DOHH2 (cell line): ENCODE measurements around the gene SLC48A1.

Experiments used
- H3F3A ChIP-seq: fragments of 200-600 bp; sonication (generic), shearing (Covaris generic); 2 replicates; pipeline ENCODE4 v1.6.0; 2016; ENCODE audit warnings: antibody characterized with exemption, mild to moderate bottlenecking; ENCODE audit not compliant: control insufficient read depth, insufficient read depth
- H3K27ac ChIP-seq: fragments of 200-600 bp; sonication (generic); 2 replicates; pipeline ENCODE4 v1.5.1; 2014; ENCODE audit warnings: low read depth, mild to moderate bottlenecking, low read length, moderate library complexity
- H3K27me3 ChIP-seq: fragments of 200-600 bp; sonication (generic); 2 replicates; pipeline ENCODE4 v1.6.1; 2014; ENCODE audit warnings: mild to moderate bottlenecking, low read length, mixed read lengths; ENCODE audit not compliant: control insufficient read depth
- H3K36me3 ChIP-seq: fragments of 200-600 bp; sonication (generic); 2 replicates; pipeline ENCODE4 v1.6.1; 2014; ENCODE audit warnings: mild to moderate bottlenecking, low read length, moderate library complexity, mixed read lengths; ENCODE audit not compliant: control insufficient read depth
- H3K4me1 ChIP-seq: fragments of 200-600 bp; sonication (generic); 2 replicates; pipeline ENCODE4 v1.6.1; 2014; ENCODE audit warnings: mild to moderate bottlenecking, low read length, mixed read lengths; ENCODE audit not compliant: control insufficient read depth
- H3K4me2 ChIP-seq: fragments of 200-600 bp; sonication (generic); 2 replicates; pipeline ENCODE4 v1.6.0; 2014; ENCODE audit warnings: mild to moderate bottlenecking, low read length, moderate library complexity
- H3K4me3 ChIP-seq: fragments of 200-600 bp; sonication (generic); 2 replicates; pipeline ENCODE4 v1.5.1; 2014; ENCODE audit warnings: mild to moderate bottlenecking, low read length, mixed read lengths
- H3K79me2 ChIP-seq: fragments of 200-600 bp; sonication (generic); 2 replicates; pipeline ENCODE4 v1.6.1; 2014; ENCODE audit warnings: mild to moderate bottlenecking, low read length, mixed read lengths; ENCODE audit not compliant: control insufficient read depth
- H3K9me2 ChIP-seq: fragments of 200-600 bp; sonication (generic); replicated peaks from 2 replicates; pipeline ENCODE4 v1.6.1; 2014; ENCODE audit warnings: mild to moderate bottlenecking, low read length, mixed read lengths; ENCODE audit not compliant: control insufficient read depth
- H3K9me3 ChIP-seq: fragments of 200-600 bp; sonication (generic); 2 replicates; pipeline ENCODE4 v1.6.1; 2014; ENCODE audit warnings: antibody characterized with exemption, low read length, mixed read lengths; ENCODE audit not compliant: control insufficient read depth, insufficient read depth
- H4K20me1 ChIP-seq: fragments of 200-600 bp; sonication (generic); 2 replicates; pipeline ENCODE4 v1.6.0; 2014; ENCODE audit warnings: low read depth, mild to moderate bottlenecking, antibody characterized with exemption, low read length, moderate library complexity; ENCODE audit not compliant: control insufficient read depth, insufficient read depth
- EZH2phosphoT487 ChIP-seq: fragments of 200-600 bp; sonication (generic); IDR thresholded peaks from 2 replicates; pipeline ENCODE4 v1.6.1; 2017; ENCODE audit warnings: borderline replicate concordance, mild to moderate bottlenecking, antibody characterized with exemption, low read length, moderate library complexity, mixed read lengths
- TF ChIP-seq, protein P1 (sequence below): fragments of 200-600 bp; sonication (generic); IDR thresholded peaks from one replicate; pipeline ENCODE4 v1.5.1; 2014; ENCODE audit warnings: antibody characterized with exemption, mild to moderate bottlenecking, low read depth, low read length; ENCODE audit not compliant: poor library complexity, severe bottlenecking

The SLC48A1 gene

DNA sequence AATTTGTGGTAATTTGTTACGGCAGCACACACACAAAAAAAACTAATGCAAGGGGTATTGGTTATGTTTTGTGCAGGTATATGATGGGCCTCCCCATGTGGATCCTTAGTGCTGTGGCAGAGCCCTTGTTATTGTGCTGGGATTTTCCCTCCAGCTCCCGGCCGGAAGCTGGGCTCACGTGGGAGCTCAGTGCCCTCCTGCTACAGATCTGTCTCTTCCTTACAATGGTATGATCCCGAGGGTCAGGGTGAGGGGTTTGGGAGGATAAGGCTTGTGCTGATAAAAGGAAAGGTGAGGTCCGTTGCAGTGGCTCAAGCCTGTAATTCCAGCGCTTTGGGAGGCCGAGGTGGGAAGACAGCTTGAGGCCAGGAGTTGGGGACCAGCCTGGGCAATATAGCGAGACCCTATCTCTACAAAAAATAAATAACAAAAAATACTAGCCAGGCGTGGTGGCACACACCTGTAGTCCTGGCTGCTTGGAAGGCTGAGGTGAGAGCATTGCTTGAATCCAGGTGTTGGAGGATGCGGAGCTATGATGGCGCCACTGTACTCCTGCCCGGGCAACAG, 861 bp upstream of the SLC48A1 start:
- Histone ChIP-seq H3K4me3 (no peak overlapping the region), H3F3A (no peaks in the 10 kb centered on the region), H3K27me3 (peaks cover 26% of the 10 kb centered on the region), H4K20me1 (no peaks in the 10 kb centered on the region), H3K9me3 (no peaks in the 10 kb centered on the region), H3K4me2 (peak overlapping the region; percentile 96), H3K9me2 (no peaks in the 10 kb centered on the region), H3K27ac (no peak overlapping the region), H3K4me1 (peaks cover 23% of the 10 kb centered on the region), H3K36me3 (no peaks in the 10 kb centered on the region), H3K79me2 (peaks cover 6% of the 10 kb centered on the region)
- TF ChIP-seq, protein P1, sequence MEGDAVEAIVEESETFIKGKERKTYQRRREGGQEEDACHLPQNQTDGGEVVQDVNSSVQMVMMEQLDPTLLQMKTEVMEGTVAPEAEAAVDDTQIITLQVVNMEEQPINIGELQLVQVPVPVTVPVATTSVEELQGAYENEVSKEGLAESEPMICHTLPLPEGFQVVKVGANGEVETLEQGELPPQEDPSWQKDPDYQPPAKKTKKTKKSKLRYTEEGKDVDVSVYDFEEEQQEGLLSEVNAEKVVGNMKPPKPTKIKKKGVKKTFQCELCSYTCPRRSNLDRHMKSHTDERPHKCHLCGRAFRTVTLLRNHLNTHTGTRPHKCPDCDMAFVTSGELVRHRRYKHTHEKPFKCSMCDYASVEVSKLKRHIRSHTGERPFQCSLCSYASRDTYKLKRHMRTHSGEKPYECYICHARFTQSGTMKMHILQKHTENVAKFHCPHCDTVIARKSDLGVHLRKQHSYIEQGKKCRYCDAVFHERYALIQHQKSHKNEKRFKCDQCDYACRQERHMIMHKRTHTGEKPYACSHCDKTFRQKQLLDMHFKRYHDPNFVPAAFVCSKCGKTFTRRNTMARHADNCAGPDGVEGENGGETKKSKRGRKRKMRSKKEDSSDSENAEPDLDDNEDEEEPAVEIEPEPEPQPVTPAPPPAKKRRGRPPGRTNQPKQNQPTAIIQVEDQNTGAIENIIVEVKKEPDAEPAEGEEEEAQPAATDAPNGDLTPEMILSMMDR, result no peak
- TF ChIP-seq EZH2phosphoT487, result no peak

DNA sequence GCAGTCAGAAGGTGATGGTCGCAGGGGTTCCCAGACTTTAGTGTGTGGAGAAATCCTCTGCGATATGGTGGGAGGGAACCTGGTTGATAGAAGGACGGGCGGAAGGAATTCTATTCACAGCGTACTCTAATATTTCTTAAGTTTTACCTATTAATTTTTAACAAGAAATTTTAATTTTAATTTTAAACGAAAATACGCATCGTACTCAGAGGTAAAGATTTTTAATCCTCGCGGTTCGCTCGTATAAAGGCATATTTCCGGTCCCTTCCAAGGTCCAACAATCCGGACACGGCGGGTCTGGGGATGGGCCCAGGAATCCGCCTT, 338 bp upstream of the SLC48A1 start:
- Histone ChIP-seq H3K27ac (no peak overlapping the region), H3K27me3 (peaks cover 26% of the 10 kb centered on the region), H3K36me3 (no peaks in the 10 kb centered on the region)

DNA sequence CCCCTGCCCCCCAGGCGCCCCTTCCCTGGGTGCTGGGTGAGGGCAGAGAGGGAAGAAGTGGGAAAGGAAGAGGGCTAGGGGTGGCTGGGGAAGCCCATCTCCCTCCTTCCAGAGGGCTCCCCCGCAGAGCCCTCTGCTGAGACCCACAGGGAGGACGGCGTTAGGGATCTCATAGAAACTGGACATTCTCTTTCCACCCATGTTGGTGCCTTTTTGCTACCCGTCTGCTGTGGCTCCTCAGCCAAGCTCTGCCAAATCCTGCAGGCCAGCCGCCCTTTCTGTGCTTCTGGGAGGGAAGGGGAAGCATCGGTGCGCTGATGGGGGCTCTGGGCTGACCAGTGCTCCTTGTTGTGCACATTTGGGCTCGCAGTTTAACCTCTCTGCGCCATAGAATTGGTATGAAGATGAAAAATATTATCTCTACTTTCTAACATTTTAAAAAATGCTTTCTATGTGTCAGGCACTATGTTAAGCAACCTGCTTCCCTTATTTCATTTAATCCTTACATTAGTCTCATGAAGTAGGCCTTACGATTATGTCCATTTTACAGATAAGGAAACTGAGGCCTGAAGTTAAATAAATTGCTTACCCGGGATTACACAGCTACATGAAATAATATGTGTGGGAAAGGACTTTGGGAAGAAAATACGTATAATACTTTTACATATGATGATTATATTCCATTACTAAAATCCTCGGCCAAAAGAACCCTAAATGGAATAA, 981 bp downstream of the SLC48A1 start:
- TF ChIP-seq, protein P1, result no peak
- TF ChIP-seq EZH2phosphoT487, result no peak
- peaks cover 34% of the 10 kb centered on the region for H3K4me1 ChIP-seq
- H3K79me2 ChIP-seq, result peaks cover 6% of the 10 kb centered on the region
- peak overlapping the region; percentile 96 for H3K4me2 ChIP-seq
- H3K9me2 ChIP-seq, result no peaks in the 10 kb centered on the region
- H3K36me3 ChIP-seq, result no peaks in the 10 kb centered on the region
- H3K27ac ChIP-seq, result no peak overlapping the region
- no peaks in the 10 kb centered on the region for H3F3A ChIP-seq
- H4K20me1 ChIP-seq, result no peaks in the 10 kb centered on the region
- H3K9me3 ChIP-seq, result no peaks in the 10 kb centered on the region
- H3K27me3 ChIP-seq, result peaks cover 16% of the 10 kb centered on the region
- peak overlapping the region; percentile 92 for H3K4me3 ChIP-seq

More for the DNA sequence above, 338 bp upstream of the SLC48A1 start:
- peak overlapping the region; percentile 92 for H3K4me3 ChIP-seq
- H3K4me2 ChIP-seq, result peak overlapping the region; percentile 96
- TF ChIP-seq EZH2phosphoT487, result no peak
- TF ChIP-seq, protein P1, result no peak
- H3F3A ChIP-seq, result no peaks in the 10 kb centered on the region
- H3K9me2 ChIP-seq, result no peaks in the 10 kb centered on the region
- H4K20me1 ChIP-seq, result no peaks in the 10 kb centered on the region
- H3K4me1 ChIP-seq, result peaks cover 28% of the 10 kb centered on the region
- no peaks in the 10 kb centered on the region for H3K9me3 ChIP-seq
- peaks cover 6% of the 10 kb centered on the region for H3K79me2 ChIP-seq
